HepG2 (cell line): Measurements from ENCODE around the gene PIGX. TPM values are rescaled to one million over a fixed set of nuclear protein-coding genes. Genes with fewer than 3 reads are reported as not detected.
A peak's percentile ranks its signal among the peaks of the same experiment; 100 is the strongest.

ENCODE experiments used
- AGO1 ChIP-seq: fragments of 200-400 bp; formaldehyde crosslinking; IDR thresholded peaks from 2 replicates; pipeline ENCODE4 v1.6.1; 2017; ENCODE audit warnings: mild to moderate bottlenecking, low read depth, low read length, moderate library complexity; ENCODE audit not compliant: poor library complexity, severe bottlenecking
- BRCA1 ChIP-seq: sonication (generic); formaldehyde crosslinking; IDR thresholded peaks from 2 replicates; pipeline ENCODE4 v1.4.0; 2020; ENCODE audit warnings: missing genetic modification reagents
- GMEB2 ChIP-seq: IDR thresholded peaks from 2 replicates; pipeline ENCODE4 v1.6.1; 2016; ENCODE audit warnings: missing biosample characterization, missing genetic modification reagents, low read depth
- SMC3 ChIP-seq: IDR thresholded peaks from 2 replicates; pipeline ENCODE4 v1.6.1; 2011; ENCODE audit warnings: low read length, improper control_type of control experiment
- SNAPC4 ChIP-seq: sonication (generic); formaldehyde crosslinking; IDR thresholded peaks from 2 replicates; pipeline ENCODE4 v1.4.0; 2020; ENCODE audit warnings: mild to moderate bottlenecking, missing genetic modification reagents
- TGIF2 ChIP-seq: IDR thresholded peaks from 2 replicates; pipeline ENCODE4 v1.6.1; 2016; ENCODE audit warnings: control low read depth, missing compliant biosample characterization
- ZBTB21 ChIP-seq: sonication (generic); formaldehyde crosslinking; IDR thresholded peaks from 2 replicates; pipeline ENCODE4 v1.4.0; 2020; ENCODE audit warnings: missing genetic modification reagents
- ZC3H4 ChIP-seq: sonication (generic); formaldehyde crosslinking; IDR thresholded peaks from 2 replicates; pipeline ENCODE4 v1.4.0; 2020; ENCODE audit warnings: missing genetic modification reagents, borderline replicate concordance
- ZMYM2 ChIP-seq: sonication (generic); formaldehyde crosslinking; IDR thresholded peaks from 2 replicates; pipeline ENCODE4 v1.8.0; 2022; ENCODE audit warnings: mild to moderate bottlenecking, missing genetic modification reagents
- ZNF253 ChIP-seq: sonication (generic); formaldehyde crosslinking; IDR thresholded peaks from 2 replicates; pipeline ENCODE4 v1.8.0; 2022; ENCODE audit warnings: mild to moderate bottlenecking, missing genetic modification reagents, borderline replicate concordance
- ZNF282 ChIP-seq: fragments of 450-650 bp; IDR thresholded peaks from 2 replicates; pipeline ENCODE4 v1.6.1; 2018; ENCODE audit not compliant: partially characterized antibody
- ZNF460 ChIP-seq: sonication (generic); formaldehyde crosslinking; IDR thresholded peaks from 2 replicates; pipeline ENCODE4 v1.5.1; 2020; ENCODE audit warnings: missing genetic modification reagents, mild to moderate bottlenecking, borderline replicate concordance
- ZNF558 ChIP-seq: sonication (generic); formaldehyde crosslinking; IDR thresholded peaks from 2 replicates; pipeline ENCODE4 v1.9.0; 2022; ENCODE audit warnings: mild to moderate bottlenecking, missing genetic modification reagents, borderline replicate concordance
- ZNF670 ChIP-seq: sonication (generic); formaldehyde crosslinking; IDR thresholded peaks from 2 replicates; pipeline ENCODE4 v1.8.0; 2022; ENCODE audit warnings: mild to moderate bottlenecking, missing genetic modification reagents, borderline replicate concordance
- ZNF781 ChIP-seq: sonication (generic); formaldehyde crosslinking; IDR thresholded peaks from 2 replicates; pipeline ENCODE4 v1.5.1; 2020; ENCODE audit warnings: borderline replicate concordance, mild to moderate bottlenecking, missing genetic modification reagents; ENCODE audit errors: not compliant biosample characterization
- polyA plus RNA-seq, 8 experiments: library from polyadenylated mRNA; depleted of rRNA in 3 of 8; stranded (reverse) in 7 of 8; unstranded in 1 of 8; fragments of >200 nt; fragmentation: Illumina TruSeq in 4 of 8; extraction: Trizol in 4 of 8; gene quantifications; 2 replicates each; pipeline versions ENCODE4 v1.2.1 to v1.2.3, GENCODE V29; 2011 to 2016; ENCODE audit warnings: low read depth in 4 of 8, missing spikeins in 1 of 8, mixed read lengths in 1 of 8; ENCODE audit not compliant: insufficient read depth in 1 of 8
- total RNA-seq, 5 experiments: library from RNA; depleted of rRNA; stranded (reverse); fragments of >200 nt; fragmentation: Illumina TruSeq; extraction: Trizol; gene quantifications; 2 replicates each; pipeline ENCODE4 v1.2.3, GENCODE V29; 2016; ENCODE audit warnings: low read depth in 1 of 5
- TF ChIP-seq, protein P1 (sequence below): sonication (generic); formaldehyde crosslinking; IDR thresholded peaks from 2 replicates; pipeline ENCODE4 v1.5.0; 2020; ENCODE audit warnings: missing genetic modification reagents

The PIGX gene
- total and polyA plus RNA-seq, 2 of the 13 experiments (the other 11 are each of a cell fraction or from before 2014, with no cell fraction given), result 13.2 to 21.3 TPM

- TF ChIP-seq ZNF282 (no peak), ZC3H4 (0 out of 2 replicates have a peak, but pooled peaks have one; percentile 55), AGO1 (no peak), ZBTB21 (CRISPR knock-in tag) (no peak), SNAPC4 (CRISPR knock-in tag) (no peak), ZMYM2 (CRISPR knock-in tag) (no peak), ZNF781 (CRISPR knock-in tag) (no peak), ZNF460 (CRISPR knock-in tag) (no peak), TGIF2 (CRISPR knock-in tag) (no peak), GMEB2 (CRISPR knock-in tag) (0 out of 2 replicates have a peak, but pooled peaks have one; percentile 41), BRCA1 (CRISPR knock-in tag) (peak; percentile 72; the same call in 1 of the 2 replicates), SMC3 (no peak), ZNF670 (CRISPR knock-in tag) (no peak), ZNF558 (CRISPR knock-in tag) (no peak; the same call in 1 of the 2 replicates), ZNF253 (CRISPR knock-in tag) (no peak)
- TF ChIP-seq, protein P1, sequence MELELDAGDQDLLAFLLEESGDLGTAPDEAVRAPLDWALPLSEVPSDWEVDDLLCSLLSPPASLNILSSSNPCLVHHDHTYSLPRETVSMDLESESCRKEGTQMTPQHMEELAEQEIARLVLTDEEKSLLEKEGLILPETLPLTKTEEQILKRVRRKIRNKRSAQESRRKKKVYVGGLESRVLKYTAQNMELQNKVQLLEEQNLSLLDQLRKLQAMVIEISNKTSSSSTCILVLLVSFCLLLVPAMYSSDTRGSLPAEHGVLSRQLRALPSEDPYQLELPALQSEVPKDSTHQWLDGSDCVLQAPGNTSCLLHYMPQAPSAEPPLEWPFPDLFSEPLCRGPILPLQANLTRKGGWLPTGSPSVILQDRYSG (CRISPR knock-in tag), result 0 out of 2 replicates have a peak, but pooled peaks have one; percentile 68
These were observed 27.7 kb downstream of the PIGX start, which contains the start of gene PAK2 (continued) for GRCh38 chr3:196739671-196740480.
